Tibial nerve (tissue), 4 donors: ENCODE measurements around the gene ATG10.

Experiments used
- EP300 ChIP-seq, 2 donors: sonication (generic); formaldehyde crosslinking; IDR thresholded peaks; one replicate each; pipeline ENCODE4 v1.6.1; 2017; ENCODE audit warnings: antibody characterized with exemption in 2 of 2, mild to moderate bottlenecking in 1 of 2
- POLR2A ChIP-seq, 2 donors: fragments of 450-650 bp; IDR thresholded peaks; one replicate each; pipeline ENCODE4 v1.6.1; 2017; ENCODE audit warnings: antibody characterized with exemption in 2 of 2, mild to moderate bottlenecking in 2 of 2, moderate library complexity in 2 of 2
- TF ChIP-seq, protein P1 (sequence below), 5 experiments: fragments of 200-600 bp in 3 of 5; fragments of 450-650 bp in 2 of 5; sonication (generic) in 3 of 5; IDR thresholded peaks; one replicate each; pipeline ENCODE4 v1.5.1; 2016 to 2019; ENCODE audit warnings: antibody characterized with exemption in 5 of 5, mild to moderate bottlenecking in 3 of 5, moderate library complexity in 2 of 5

- TF ChIP-seq POLR2A (IDR thresholded peaks at IDR 0.05) (no peak), EP300 (IDR thresholded peaks at IDR 0.05) (no peak)
- TF ChIP-seq, protein P1, sequence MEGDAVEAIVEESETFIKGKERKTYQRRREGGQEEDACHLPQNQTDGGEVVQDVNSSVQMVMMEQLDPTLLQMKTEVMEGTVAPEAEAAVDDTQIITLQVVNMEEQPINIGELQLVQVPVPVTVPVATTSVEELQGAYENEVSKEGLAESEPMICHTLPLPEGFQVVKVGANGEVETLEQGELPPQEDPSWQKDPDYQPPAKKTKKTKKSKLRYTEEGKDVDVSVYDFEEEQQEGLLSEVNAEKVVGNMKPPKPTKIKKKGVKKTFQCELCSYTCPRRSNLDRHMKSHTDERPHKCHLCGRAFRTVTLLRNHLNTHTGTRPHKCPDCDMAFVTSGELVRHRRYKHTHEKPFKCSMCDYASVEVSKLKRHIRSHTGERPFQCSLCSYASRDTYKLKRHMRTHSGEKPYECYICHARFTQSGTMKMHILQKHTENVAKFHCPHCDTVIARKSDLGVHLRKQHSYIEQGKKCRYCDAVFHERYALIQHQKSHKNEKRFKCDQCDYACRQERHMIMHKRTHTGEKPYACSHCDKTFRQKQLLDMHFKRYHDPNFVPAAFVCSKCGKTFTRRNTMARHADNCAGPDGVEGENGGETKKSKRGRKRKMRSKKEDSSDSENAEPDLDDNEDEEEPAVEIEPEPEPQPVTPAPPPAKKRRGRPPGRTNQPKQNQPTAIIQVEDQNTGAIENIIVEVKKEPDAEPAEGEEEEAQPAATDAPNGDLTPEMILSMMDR (IDR thresholded peaks at IDR 0.05) = no peak
Measured at GRCh38 chr5:81980160-81980559, 8.3 kb downstream of the ATG10 start.
